Endothelial cell of umbilical vein (primary cell): ENCODE measurements around the gene RCAN1. TPM values are rescaled to one million over a fixed set of nuclear protein-coding genes. Genes with fewer than 3 reads are reported as not detected.

Source experiments
- BruUV-seq: library from RNA; stranded (reverse); fragments of 400-500 nt; replicated peaks from 2 replicates; lab custom pipeline; 2021; lab: Mats Ljungman, UMichigan
- CTCF ChIA-PET: fragments of 300-600, 350-600 bp; sonication (Branson Sonifier 250); formaldehyde crosslinking; loops from one replicate; lab custom pipeline; 2021; ENCODE audit warnings: antibody characterized with exemption, inconsistent platforms; lab: Charles Lee
- POLR2A ChIA-PET: fragments of 300-600, 350-600 bp; sonication (Branson Sonifier 250); formaldehyde crosslinking; loops from one replicate; lab custom pipeline; 2021; ENCODE audit warnings: antibody characterized with exemption, inconsistent platforms; lab: Charles Lee
- DNase-seq: peaks from one replicate; pipeline ENCODE4 v3.0.0-alpha.2; 2011; ENCODE audit warnings: low read depth, low spot score
- FAIRE-seq: peaks from 2 replicates; lab custom pipeline; 2011; peaks lifted over from hg19 to GRCh38; lab: Jason Lieb, UNC
- H2AFZ ChIP-seq: 2 replicates; pipeline ENCODE4 v1.6.0; 2012; ENCODE audit warnings: low read depth, low read length, control low read depth, inconsistent platforms
- H3K27ac ChIP-seq: 2 replicates; pipeline ENCODE4 v1.5.1; 2011; ENCODE audit warnings: low read depth, mild to moderate bottlenecking, control low read depth, low read length, moderate library complexity; ENCODE audit not compliant: insufficient read depth
- H3K27me3 ChIP-seq, 2 experiments: 2 replicates each; pipeline versions ENCODE4 v1.6.0 to v1.6.1; 2011; ENCODE audit warnings: low read length in 2 of 2, mixed read lengths in 1 of 2; ENCODE audit not compliant: control insufficient read depth in 2 of 2, insufficient read depth in 2 of 2
- H3K36me3 ChIP-seq, 2 experiments: 2 replicates in 1 of 2; 3 replicates in 1 of 2; pipeline ENCODE4 v1.5.1; 2011; ENCODE audit warnings: low read length in 2 of 2, mild to moderate bottlenecking in 1 of 2, moderate library complexity in 1 of 2; ENCODE audit not compliant: control insufficient read depth in 2 of 2, insufficient read depth in 2 of 2; ENCODE audit errors: extremely low read depth in 1 of 2
- H3K4me1 ChIP-seq: 3 replicates; pipeline ENCODE4 v1.5.1; 2011; ENCODE audit warnings: mild to moderate bottlenecking, low read length; ENCODE audit not compliant: control insufficient read depth, insufficient read depth; ENCODE audit errors: extremely low read depth
- H3K4me2 ChIP-seq: 2 replicates; pipeline ENCODE4 v1.6.1; 2011; ENCODE audit warnings: low read length, control low read depth, mixed read lengths; ENCODE audit not compliant: insufficient read depth
- H3K4me3 ChIP-seq, 3 experiments: fragments of 200-600 bp in 1 of 3; sonication (generic), shearing (Covaris generic) in 1 of 3; replicated peaks in 1 of 3; 2 replicates each; pipeline ENCODE4 v1.5.1; 2011 to 2016; ENCODE audit warnings: control low read depth in 3 of 3, low read length in 3 of 3, mild to moderate bottlenecking in 2 of 3, inconsistent platforms in 1 of 3, low read depth in 1 of 3, moderate library complexity in 1 of 3; ENCODE audit not compliant: insufficient read depth in 1 of 3
- H3K79me2 ChIP-seq: 2 replicates; pipeline ENCODE4 v1.6.0; 2012; ENCODE audit warnings: low read length, inconsistent platforms; ENCODE audit not compliant: control insufficient read depth, insufficient read depth
- H3K9ac ChIP-seq: replicated peaks from 2 replicates; pipeline ENCODE3; 2011; ENCODE audit warnings: low read length, control low read depth; ENCODE audit not compliant: insufficient read depth; ENCODE audit errors: extremely low read depth
- H3K9me1 ChIP-seq: replicated peaks from 3 replicates; pipeline ENCODE4 v1.6.0; 2011; ENCODE audit warnings: mild to moderate bottlenecking, low read length; ENCODE audit not compliant: control insufficient read depth, insufficient read depth; ENCODE audit errors: extremely low read depth
- H3K9me3 ChIP-seq: replicated peaks from 2 replicates; pipeline ENCODE4 v1.5.1; 2012; ENCODE audit warnings: low read length, inconsistent platforms; ENCODE audit not compliant: control insufficient read depth, insufficient read depth
- H4K20me1 ChIP-seq: replicated peaks from 2 replicates; pipeline ENCODE3; 2011; ENCODE audit warnings: mild to moderate bottlenecking, low read length; ENCODE audit not compliant: control insufficient read depth, insufficient read depth; ENCODE audit errors: extremely low read depth
- CTCF ChIP-seq, 2 donors: IDR thresholded peaks; 1 replicate in 1 of 2; 2 replicates in 1 of 2; pipeline ENCODE4 v1.5.1; 2011; ENCODE audit warnings: low read length in 2 of 2, mild to moderate bottlenecking in 2 of 2, moderate library complexity in 2 of 2, control low read depth in 1 of 2, inconsistent platforms in 1 of 2, low read depth in 1 of 2; ENCODE audit not compliant: insufficient read depth in 1 of 2; ENCODE audit errors: extremely low read depth in 1 of 2
- EZH2 ChIP-seq: IDR thresholded peaks from 2 replicates; pipeline ENCODE4 v1.6.1; 2012; ENCODE audit warnings: borderline replicate concordance, low read depth, mild to moderate bottlenecking, moderate library complexity, low read length, inconsistent platforms; ENCODE audit not compliant: severe bottlenecking
- FOS ChIP-seq: IDR thresholded peaks from 2 replicates; pipeline ENCODE4 v1.6.1; 2011; ENCODE audit warnings: mild to moderate bottlenecking, low read length, moderate library complexity, borderline replicate concordance; ENCODE audit not compliant: insufficient read depth
- GATA2 ChIP-seq: IDR thresholded peaks from 2 replicates; pipeline ENCODE4 v1.7.0; 2011; ENCODE audit warnings: low read depth, mild to moderate bottlenecking, moderate library complexity, mixed read lengths, low read length; ENCODE audit not compliant: insufficient read length, insufficient read depth
- JUN ChIP-seq: IDR thresholded peaks from 2 replicates; pipeline ENCODE4 v1.6.1; 2011; ENCODE audit warnings: borderline replicate concordance, low read depth; ENCODE audit not compliant: insufficient read length, insufficient read depth
- MYC ChIP-seq: IDR thresholded peaks from one replicate; pipeline ENCODE4 v1.6.1; 2011; ENCODE audit warnings: mild to moderate bottlenecking, low read depth, low read length
- POLR2A ChIP-seq: IDR thresholded peaks from 2 replicates; pipeline ENCODE4 v1.6.1; 2012; ENCODE audit warnings: low read depth, mild to moderate bottlenecking, control low read depth, low read length
- POLR2AphosphoS5 ChIP-seq: IDR thresholded peaks from 2 replicates; pipeline ENCODE4 v1.6.1; 2012; ENCODE audit warnings: low read depth, mild to moderate bottlenecking, control low read depth, low read length, moderate library complexity; ENCODE audit not compliant: insufficient read depth
- dilution Hi-C: fragments of 300-500 bp; cut with MboI; formaldehyde crosslinking; loops from one replicate; pipeline ENCODE4 v1.15.0; 2019; ENCODE audit warnings: low sequenced_read_pairs; ENCODE audit not compliant: extremely low pct_ligation_motif_present
- intact Hi-C: fragments of 100-400 bp; cut with micrococcal nuclease; formaldehyde crosslinking; loops from one replicate; pipeline ENCODE4 v1.10.0; 2022
- polyA plus RNA-seq, 4 experiments: library from polyadenylated mRNA; depleted of rRNA in 3 of 4; stranded (reverse) in 3 of 4; unstranded in 1 of 4; fragments of >200 nt; gene quantifications; 2 replicates each; pipeline versions ENCODE4 v1.2.1 to v1.2.3, GENCODE V29; 2011 to 2012; ENCODE audit warnings: missing spikeins in 1 of 4
- total RNA-seq: library from RNA; stranded (reverse); gene quantifications from 2 replicates; pipeline ENCODE4 v1.2.3, GENCODE V29; 2021
- TF ChIP-seq, protein P1 (sequence below): IDR thresholded peaks from 2 replicates; pipeline ENCODE4 v1.6.1; 2011; ENCODE audit not compliant: insufficient read depth, insufficient read length

RCAN1 gene
- total and polyA plus RNA-seq, 2 donors (not counting 3 experiments of a cell fraction or from before 2014, with no cell fraction given), result 9.7 to 16.5 TPM

GRCh38 chr21:34604556-34604955 lies 10.4 kb downstream of the RCAN1 start:
- TF ChIP-seq GATA2 (no peak), EZH2 (no peak), POLR2AphosphoS5 (no peak), CTCF (IDR thresholded peaks at IDR 0.05; ENCODE audit: extremely low read depth in 1 of 2, insufficient read depth in 1 of 2, low read depth in 1 of 2, low read length in 2 of 2) (no peak), FOS (no peak), MYC (no peak), JUN (no peak), POLR2A (no peak)
- TF ChIP-seq, protein P1, sequence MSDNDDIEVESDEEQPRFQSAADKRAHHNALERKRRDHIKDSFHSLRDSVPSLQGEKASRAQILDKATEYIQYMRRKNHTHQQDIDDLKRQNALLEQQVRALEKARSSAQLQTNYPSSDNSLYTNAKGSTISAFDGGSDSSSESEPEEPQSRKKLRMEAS, result no peak
- H4K20me1 ChIP-seq, result no peaks in the 10 kb centered on the region
- no peaks in the 10 kb centered on the region for H3K79me2 ChIP-seq
- no peaks in the 10 kb centered on the region for H3K27me3 ChIP-seq
- dilution Hi-C loops (no loop called here), intact Hi-C loops (no loop called here)
- FAIRE-seq (no peak), DNase-seq (no peak)
- no peak overlapping the region for H2AFZ ChIP-seq
- no TSS peak for BruUV-seq
- ChIA-PET POLR2A (no interaction called here), CTCF (interaction anchor here (0.8 to 13.7 kb wide), 6 partner anchors 9 to 97 kb away, joined by 3 to 394 read pairs (median 37); partner anchors contain the start of genes KCNE1 and RCAN1)
- H3K9me3 ChIP-seq, result no peaks in the 10 kb centered on the region
- H3K9me1 ChIP-seq, result no peaks in the 10 kb centered on the region
- no peak overlapping the region for H3K4me2 ChIP-seq
- H3K4me1 ChIP-seq, result no peaks in the 10 kb centered on the region
- no peak overlapping the region for H3K27ac ChIP-seq
- H3K36me3 ChIP-seq, result no peaks in the 10 kb centered on the region
- no peak overlapping the region for H3K9ac ChIP-seq
- no peak overlapping the region for H3K4me3 ChIP-seq
